HUES64 (cell line): ENCODE measurements around the gene XRCC4.
A peak's percentile ranks its signal among the peaks of the same experiment; 100 is the strongest.

Experiments
- H3K27ac ChIP-seq: 2 replicates; pipeline ENCODE4 v1.7.0; 2013; ENCODE audit warnings: low read depth, low read length, inconsistent platforms
- H3K27me3 ChIP-seq: 2 replicates; pipeline ENCODE4 v1.6.1; 2013; ENCODE audit warnings: mild to moderate bottlenecking, low read length; ENCODE audit not compliant: insufficient read depth
- H3K36me3 ChIP-seq: 2 replicates; pipeline ENCODE4 v1.6.1; 2013; ENCODE audit warnings: mild to moderate bottlenecking, low read length; ENCODE audit not compliant: insufficient read depth
- H3K4me1 ChIP-seq: 2 replicates; pipeline ENCODE4 v1.6.1; 2013; ENCODE audit warnings: mild to moderate bottlenecking, low read length, moderate library complexity; ENCODE audit not compliant: insufficient read depth
- H3K4me3 ChIP-seq: 2 replicates; pipeline ENCODE4 v1.5.1; 2013; ENCODE audit warnings: mild to moderate bottlenecking, low read length, moderate library complexity
- H3K9ac ChIP-seq: 2 replicates; pipeline ENCODE4 v1.6.1; 2013; ENCODE audit warnings: mild to moderate bottlenecking, low read depth, low read length
- H3K9me3 ChIP-seq: 2 replicates; pipeline ENCODE4 v1.6.1; 2013; ENCODE audit warnings: low read depth, low read length; ENCODE audit not compliant: insufficient read depth
- WGBS: fragments of 150-250, 120-280 bp; methylation state at CpG from one replicate; pipeline ENCODE4 v1.1.7; 2013; ENCODE audit warnings: missing lambda C conversion rate; 5-methylcytosine and 5-hydroxymethylcytosine counted together

Gene XRCC4

DNA sequence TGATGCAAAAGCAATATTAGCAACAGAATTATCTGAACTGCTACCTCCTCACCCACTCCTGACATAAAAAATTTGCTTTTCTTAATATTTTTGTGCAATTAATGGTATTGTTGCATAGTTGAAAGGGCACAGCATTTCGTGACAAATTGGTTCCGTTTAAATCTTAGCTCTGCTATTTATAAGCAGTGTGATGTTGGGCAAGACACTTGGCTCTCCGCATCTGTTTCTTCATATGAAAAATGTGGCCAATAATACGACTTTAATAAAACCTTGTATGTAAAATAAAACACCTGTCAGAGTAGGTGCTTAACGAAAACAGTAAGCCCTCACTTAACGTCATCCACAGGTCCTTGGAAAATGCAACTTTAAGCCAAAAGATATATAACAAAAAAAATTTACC is 4.4 kb upstream of the XRCC4 start:
- Histone ChIP-seq H3K27ac (no peak overlapping the region), H3K27me3 (no peaks in the 10 kb centered on the region), H3K9ac (no peak overlapping the region), H3K36me3 (peaks cover 12% of the 10 kb centered on the region; the same call in 1 of the 2 replicates), H3K4me3 (no peak overlapping the region), H3K9me3 (no peaks in the 10 kb centered on the region), H3K4me1 (peaks cover 46% of the 10 kb centered on the region)
- WGBS = 90% methylated on average over 6 of the region's 6 CpGs

DNA sequence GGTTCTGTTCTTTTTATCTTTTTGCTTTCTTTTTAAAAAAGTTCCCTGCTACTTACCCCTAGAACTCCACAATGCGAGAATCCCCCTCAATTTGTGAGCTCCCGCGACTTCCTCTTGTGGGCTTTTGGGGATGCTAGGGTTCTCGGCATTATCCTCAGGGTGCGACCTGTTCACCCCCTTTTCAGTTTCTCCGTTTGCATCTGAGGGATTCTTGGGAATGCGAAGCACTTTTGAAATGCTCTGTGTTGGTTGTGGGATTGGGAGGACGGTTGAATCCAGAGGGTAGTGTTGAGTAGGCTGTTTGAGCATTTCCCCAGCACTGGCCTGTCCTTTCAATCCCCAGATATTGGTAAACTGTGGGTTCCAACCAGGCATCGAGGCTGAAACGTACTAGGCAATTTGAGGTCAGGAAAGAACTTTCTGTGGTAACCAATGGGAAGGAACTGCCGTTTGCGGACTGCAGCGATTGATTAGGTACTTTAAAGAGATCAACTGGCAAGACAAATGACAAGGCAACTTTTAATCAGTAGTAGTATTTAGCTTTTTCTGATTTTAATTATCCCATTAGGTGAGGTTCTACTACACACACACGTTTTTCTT is 415 bp downstream of the XRCC4 start:
- H3K9ac ChIP-seq = peak overlapping the region; percentile 77
- H3K36me3 ChIP-seq = 0 out of 2 replicates have a peak, but pooled peaks cover 4% of the 10 kb centered on the region
- H3K9me3 ChIP-seq = no peaks in the 10 kb centered on the region
- peak overlapping the region; percentile 98 for H3K4me3 ChIP-seq
- 4% methylated on average over 13 of the region's 14 CpGs for WGBS
- peaks cover 20% of the 10 kb centered on the region for H3K4me1 ChIP-seq
- no peaks in the 10 kb centered on the region for H3K27me3 ChIP-seq
- peak overlapping the region; percentile 84 for H3K27ac ChIP-seq

DNA sequence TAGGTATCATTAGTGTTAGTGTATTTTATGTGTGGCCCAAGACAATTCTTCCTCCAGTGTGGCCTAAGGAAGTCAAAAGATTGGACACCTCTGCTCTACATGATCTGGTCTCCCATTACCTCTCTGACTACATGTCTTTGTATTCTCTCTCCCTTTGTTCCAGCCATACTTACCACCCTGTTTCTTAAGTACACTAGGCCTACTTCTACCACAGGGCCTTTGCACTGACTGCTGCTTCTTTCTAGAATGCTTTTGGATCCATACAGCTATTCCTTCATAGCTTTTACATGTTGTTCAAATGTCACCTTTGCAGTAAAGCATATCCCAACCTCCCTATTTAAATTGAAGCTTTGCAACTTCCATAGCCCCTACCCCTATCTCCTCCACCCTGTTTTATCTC is 5.4 kb downstream of the XRCC4 start:
- Histone ChIP-seq H3K36me3 (no peaks in the 10 kb centered on the region), H3K4me1 (peaks cover 13% of the 10 kb centered on the region), H3K9me3 (no peaks in the 10 kb centered on the region), H3K27ac (no peak overlapping the region), H3K27me3 (no peaks in the 10 kb centered on the region), H3K9ac (no peak overlapping the region), H3K4me3 (no peak overlapping the region)

DNA sequence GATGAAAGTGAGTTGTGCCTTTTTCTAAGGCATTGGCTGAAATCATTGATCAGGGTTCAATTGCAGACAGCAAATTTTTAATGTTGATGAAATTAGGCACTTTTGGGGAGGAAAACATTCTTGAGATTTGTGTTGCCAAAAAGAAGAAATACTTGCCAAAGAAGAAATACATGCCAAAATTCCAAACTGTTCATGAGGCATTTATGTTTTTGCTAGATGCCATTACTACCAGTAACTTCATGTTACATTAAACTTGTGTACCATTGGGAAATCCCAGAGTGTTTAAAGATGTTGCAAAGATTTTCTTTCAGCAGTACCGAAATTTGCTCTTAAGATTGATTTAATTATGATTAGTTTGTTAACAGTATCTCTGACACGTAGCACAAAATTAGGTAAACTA is 7.0 kb downstream of the XRCC4 start:
- peaks cover 6% of the 10 kb centered on the region; the same call in 1 of the 2 replicates for H3K4me1 ChIP-seq
- no peak overlapping the region for H3K27ac ChIP-seq
- no peak overlapping the region for H3K4me3 ChIP-seq
- no peak overlapping the region for H3K9ac ChIP-seq
- H3K27me3 ChIP-seq = no peaks in the 10 kb centered on the region
- H3K9me3 ChIP-seq = no peaks in the 10 kb centered on the region
- H3K36me3 ChIP-seq = no peaks in the 10 kb centered on the region
- 96% methylated on average over 2 of the region's 2 CpGs for WGBS

DNA sequence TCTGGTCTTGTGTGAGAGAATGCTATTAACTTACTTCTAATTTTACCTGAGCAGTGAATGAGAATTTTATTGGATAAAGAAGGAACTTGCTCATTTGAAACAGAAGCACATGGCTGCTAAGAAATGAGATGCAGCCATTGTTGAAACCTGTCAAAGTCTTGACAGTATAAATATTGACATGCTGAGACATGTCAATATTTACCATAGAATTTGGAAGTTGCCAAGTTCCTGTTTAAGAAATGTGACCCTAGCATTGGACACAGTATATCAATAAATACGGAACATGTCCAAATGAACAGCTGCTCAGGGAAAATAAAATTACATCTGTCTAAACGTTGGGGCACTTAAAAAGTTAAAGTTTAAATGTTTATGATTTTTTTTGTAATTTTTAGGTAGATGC is 7.8 kb downstream of the XRCC4 start:
- H3K27ac ChIP-seq = no peak overlapping the region
- H3K36me3 ChIP-seq = no peaks in the 10 kb centered on the region
- no peak overlapping the region for H3K4me3 ChIP-seq
- H3K27me3 ChIP-seq = no peaks in the 10 kb centered on the region
- H3K9me3 ChIP-seq = peaks cover under 1% of the 10 kb centered on the region; the same call in 1 of the 2 replicates
- WGBS = 95% methylated on average over 2 of the region's 2 CpGs
- H3K4me1 ChIP-seq = peaks cover 6% of the 10 kb centered on the region; the same call in 1 of the 2 replicates
- H3K9ac ChIP-seq = no peak overlapping the region

DNA sequence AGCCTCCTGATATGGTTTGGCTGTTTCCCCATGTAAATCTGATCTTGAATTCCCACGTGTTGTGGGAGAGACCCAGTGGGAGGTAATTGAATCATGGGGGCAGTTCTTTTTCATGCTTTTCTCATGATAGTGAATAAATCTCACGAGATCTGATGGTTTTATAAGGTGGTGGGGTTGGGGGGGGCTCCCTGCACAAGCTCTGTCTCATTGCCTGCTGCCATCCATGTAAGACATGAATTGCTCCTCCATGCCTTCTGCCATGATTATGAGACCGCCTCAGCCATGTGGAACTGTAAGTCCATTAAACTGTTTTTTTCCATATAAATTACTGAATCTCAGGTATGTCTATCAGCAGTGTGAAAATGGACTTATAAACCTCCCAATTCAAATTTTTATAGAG is 12.8 kb downstream of the XRCC4 start:
- WGBS = 95% methylated on average over 3 of the region's 3 CpGs
- no peak overlapping the region for H3K27ac ChIP-seq
- H3K9me3 ChIP-seq = peaks cover 22% of the 10 kb centered on the region
- H3K4me1 ChIP-seq = no peaks in the 10 kb centered on the region
- no peak overlapping the region for H3K9ac ChIP-seq
- no peaks in the 10 kb centered on the region for H3K27me3 ChIP-seq
- H3K36me3 ChIP-seq = no peaks in the 10 kb centered on the region
- H3K4me3 ChIP-seq = no peak overlapping the region

DNA sequence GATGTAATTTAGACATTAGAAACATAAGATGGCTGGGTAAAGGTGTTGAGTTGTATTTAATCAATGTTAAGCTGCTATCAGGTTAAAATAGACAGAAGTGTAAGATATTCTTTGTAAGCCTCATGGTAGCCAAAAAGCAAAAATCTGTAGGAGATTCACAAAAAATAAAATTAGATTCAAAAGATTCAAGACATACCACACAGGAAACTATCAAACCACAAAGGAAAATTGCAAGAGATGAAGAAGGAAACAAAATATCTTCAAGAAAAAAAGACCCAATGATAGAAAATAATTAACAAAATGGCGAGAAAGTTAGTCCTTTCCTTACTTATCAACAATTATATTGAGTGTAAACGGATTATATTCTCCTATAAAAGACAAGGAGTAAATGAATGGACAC is 15.3 kb downstream of the XRCC4 start:
- no peak overlapping the region for H3K9ac ChIP-seq
- H3K4me3 ChIP-seq = no peak overlapping the region
- peaks cover 22% of the 10 kb centered on the region for H3K9me3 ChIP-seq
- H3K27me3 ChIP-seq = no peaks in the 10 kb centered on the region
- H3K27ac ChIP-seq = no peak overlapping the region
- no CpG with 5 or more reads among the region's 2 CpGs for WGBS
- no peaks in the 10 kb centered on the region for H3K36me3 ChIP-seq
- H3K4me1 ChIP-seq = no peaks in the 10 kb centered on the region

DNA sequence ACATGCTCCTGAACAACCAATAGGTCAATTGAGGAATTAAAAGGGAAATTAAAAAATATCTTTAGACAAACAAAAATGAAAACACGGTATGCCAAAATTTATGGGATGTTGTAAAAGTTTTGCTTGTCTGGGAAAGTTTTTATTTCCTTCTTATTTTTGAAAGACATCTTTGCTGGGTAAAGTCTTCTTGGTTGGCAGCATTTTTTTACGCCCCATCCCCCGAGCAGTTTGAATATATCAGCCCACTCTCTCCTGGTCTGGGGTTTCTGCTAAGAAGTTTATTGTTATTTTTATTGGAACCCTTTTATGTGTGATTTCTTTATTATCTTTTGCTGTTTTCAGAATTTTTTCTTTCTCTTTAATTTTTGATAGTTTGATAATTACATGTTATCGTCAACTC is 16.3 kb downstream of the XRCC4 start:
- H3K36me3 ChIP-seq = no peaks in the 10 kb centered on the region
- peaks cover 22% of the 10 kb centered on the region for H3K9me3 ChIP-seq
- H3K4me1 ChIP-seq = peaks cover 4% of the 10 kb centered on the region; the same call in 1 of the 2 replicates
- no peaks in the 10 kb centered on the region for H3K27me3 ChIP-seq
- H3K27ac ChIP-seq = no peak overlapping the region
- H3K4me3 ChIP-seq = no peak overlapping the region
- H3K9ac ChIP-seq = no peak overlapping the region
- 96% methylated on average over 3 of the region's 4 CpGs for WGBS

DNA sequence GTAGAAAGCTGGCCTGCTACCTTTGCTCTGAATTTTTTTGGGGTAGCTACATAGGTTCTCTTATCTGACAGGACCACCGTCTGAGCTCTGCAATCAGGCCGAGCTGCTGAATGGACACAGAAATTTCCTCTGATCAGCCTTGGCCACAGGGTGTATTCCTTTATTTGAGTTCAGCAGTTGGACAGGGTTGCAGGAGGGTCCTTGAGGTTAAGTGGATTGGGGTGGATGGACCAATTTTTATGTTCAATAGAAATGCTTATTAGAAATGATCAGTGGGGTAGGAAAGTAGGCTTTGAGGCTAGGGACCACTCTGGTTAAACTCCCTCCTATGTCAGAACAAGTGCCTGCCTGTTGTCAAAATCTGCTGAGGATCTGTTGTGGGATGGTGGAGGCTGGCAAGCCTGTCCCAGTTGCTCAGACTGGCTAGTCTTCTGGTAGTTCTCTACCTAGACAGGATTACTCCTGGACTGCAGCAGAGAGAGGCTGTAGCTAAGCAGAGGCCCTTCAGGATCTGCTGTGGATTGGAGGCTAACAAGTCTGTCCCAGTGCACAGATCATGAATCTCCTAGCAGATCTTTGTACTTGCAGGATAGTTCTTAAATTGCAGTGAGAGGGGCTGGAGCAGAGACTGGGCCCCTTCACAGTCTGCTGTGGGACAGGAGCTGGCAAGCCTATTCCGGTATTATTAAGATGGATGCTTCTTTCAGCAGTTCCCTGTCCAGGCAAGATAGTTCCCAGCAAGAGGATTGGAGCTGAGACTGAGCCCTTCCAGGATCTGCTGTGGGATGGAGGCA is 18.0 kb downstream of the XRCC4 start:
- peaks cover 18% of the 10 kb centered on the region for H3K4me1 ChIP-seq
- H3K27ac ChIP-seq = no peak overlapping the region

DNA sequence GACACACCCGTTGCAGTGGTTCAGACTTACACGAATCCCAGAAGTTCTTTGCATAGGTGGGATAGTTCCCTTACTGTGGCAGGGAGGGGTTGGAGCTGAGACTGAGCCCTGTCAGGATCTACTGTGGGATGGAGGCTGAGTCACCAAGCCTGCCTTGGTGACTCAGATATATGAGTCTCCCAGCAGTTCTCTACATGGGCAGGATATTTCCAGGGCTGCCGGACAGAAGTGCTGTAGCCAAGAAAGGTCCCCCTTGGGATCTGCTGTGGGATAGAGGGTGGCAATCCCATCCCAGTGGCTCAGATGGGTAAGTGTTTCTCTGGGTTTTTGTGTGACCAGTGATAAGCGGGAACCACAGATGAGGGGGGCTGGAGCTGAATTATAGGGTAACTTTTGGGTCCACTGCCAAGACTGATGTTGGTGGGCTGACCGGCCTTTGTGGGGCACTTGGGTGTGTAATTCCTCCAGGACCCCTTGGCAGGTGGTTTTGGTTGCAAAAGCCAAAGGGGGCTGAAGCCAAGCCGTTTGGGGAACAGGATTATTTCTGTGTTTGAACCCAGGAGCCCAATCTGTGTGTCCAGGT is 18.7 kb downstream of the XRCC4 start:
- Histone ChIP-seq H3K27ac (no peak overlapping the region), H3K9me3 (peaks cover 20% of the 10 kb centered on the region), H3K36me3 (no peaks in the 10 kb centered on the region), H3K9ac (no peak overlapping the region), H3K27me3 (no peaks in the 10 kb centered on the region), H3K4me3 (no peak overlapping the region), H3K4me1 (peaks cover 18% of the 10 kb centered on the region)
- WGBS = 67% methylated on average over 6 of the region's 6 CpGs

More for the DNA sequence above, 18.0 kb downstream of the XRCC4 start:
- no peak overlapping the region for H3K4me3 ChIP-seq
- H3K27me3 ChIP-seq = no peaks in the 10 kb centered on the region
- WGBS = 93% methylated on average over 3 of the region's 3 CpGs
- no peak overlapping the region for H3K9ac ChIP-seq
- H3K36me3 ChIP-seq = no peaks in the 10 kb centered on the region
- peaks cover 20% of the 10 kb centered on the region for H3K9me3 ChIP-seq

DNA sequence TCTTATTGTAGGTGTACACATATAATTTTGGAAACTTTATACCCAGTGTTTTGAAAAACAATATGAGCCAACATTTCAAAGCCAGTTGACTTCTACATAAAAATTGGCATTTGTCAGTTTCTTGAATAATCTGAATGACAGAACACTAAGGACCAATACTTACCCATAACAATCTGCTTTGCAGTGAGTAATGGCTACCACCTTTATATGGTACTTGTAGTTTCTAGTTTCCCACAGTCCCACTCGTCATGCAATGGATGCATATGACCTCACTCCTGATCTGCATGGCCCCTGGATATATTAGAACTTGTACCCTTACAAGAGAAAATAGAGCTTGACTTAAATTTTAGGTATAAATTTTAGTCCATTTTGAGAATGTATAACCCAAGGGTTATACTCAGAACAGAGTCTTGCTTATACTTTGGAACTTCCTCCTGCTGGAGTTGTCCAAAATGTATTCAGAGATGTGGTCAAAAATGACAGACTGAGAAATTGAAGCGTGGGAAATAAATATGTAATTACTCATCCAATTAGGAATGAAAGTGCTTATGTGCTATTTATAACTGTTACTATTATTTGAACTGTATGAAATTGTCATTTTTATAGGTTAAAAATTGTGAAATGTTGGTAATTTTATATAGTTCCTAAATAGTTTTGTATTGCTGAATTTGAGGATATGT is 19.5 kb downstream of the XRCC4 start:
- 92% methylated on average over 2 of the region's 2 CpGs for WGBS

More for the DNA sequence above, 19.5 kb downstream of the XRCC4 start:
- Histone ChIP-seq H3K36me3 (no peaks in the 10 kb centered on the region), H3K4me3 (no peak overlapping the region), H3K27ac (no peak overlapping the region), H3K9me3 (peaks cover 20% of the 10 kb centered on the region), H3K9ac (no peak overlapping the region), H3K4me1 (peaks cover 18% of the 10 kb centered on the region), H3K27me3 (no peaks in the 10 kb centered on the region)
